ENCODE measurements around the gene EED.

Gene EED

DNA sequence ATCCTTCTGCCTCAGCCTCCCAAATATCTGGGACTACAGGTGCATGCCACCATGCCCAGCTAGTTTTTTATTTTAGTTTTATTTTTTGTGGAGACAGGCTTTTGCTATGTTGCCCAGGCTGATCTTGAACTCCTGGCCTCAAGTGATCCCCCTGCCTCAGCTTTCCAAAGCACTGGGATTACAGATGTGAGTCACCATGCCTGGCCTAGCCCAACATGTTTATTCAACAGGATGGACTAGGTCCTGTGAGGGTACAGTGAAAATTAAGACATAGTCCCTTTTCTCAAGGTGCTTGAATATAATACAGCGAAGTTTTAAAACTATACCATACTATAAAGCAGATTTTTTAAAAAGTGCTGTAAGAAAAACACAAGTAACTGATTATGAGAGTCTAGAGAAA lies 45.2 kb upstream of the EED start:
- H3K4me3 ChIP-seq (replicated peaks; ENCODE audit: low read depth, low read length): no peak overlapping the region
- TF ChIP-seq, protein P1, sequence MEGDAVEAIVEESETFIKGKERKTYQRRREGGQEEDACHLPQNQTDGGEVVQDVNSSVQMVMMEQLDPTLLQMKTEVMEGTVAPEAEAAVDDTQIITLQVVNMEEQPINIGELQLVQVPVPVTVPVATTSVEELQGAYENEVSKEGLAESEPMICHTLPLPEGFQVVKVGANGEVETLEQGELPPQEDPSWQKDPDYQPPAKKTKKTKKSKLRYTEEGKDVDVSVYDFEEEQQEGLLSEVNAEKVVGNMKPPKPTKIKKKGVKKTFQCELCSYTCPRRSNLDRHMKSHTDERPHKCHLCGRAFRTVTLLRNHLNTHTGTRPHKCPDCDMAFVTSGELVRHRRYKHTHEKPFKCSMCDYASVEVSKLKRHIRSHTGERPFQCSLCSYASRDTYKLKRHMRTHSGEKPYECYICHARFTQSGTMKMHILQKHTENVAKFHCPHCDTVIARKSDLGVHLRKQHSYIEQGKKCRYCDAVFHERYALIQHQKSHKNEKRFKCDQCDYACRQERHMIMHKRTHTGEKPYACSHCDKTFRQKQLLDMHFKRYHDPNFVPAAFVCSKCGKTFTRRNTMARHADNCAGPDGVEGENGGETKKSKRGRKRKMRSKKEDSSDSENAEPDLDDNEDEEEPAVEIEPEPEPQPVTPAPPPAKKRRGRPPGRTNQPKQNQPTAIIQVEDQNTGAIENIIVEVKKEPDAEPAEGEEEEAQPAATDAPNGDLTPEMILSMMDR (IDR thresholded peaks at IDR 0.05; ENCODE audit: low read length, missing control alignments): no peak

GRCh38 chr11:86201371-86201884 lies 43.1 kb upstream of the EED start:
- DNase-seq (ENCODE audit: low read depth): peak; percentile 38
- TF ChIP-seq, protein P1 (IDR thresholded peaks at IDR 0.05; ENCODE audit: low read length, missing control alignments): no peak

More for the DNA sequence above, 45.2 kb upstream of the EED start:
- DNase-seq (ENCODE audit: low read depth): no peak

GRCh38 chr11:86202013-86202336 lies 42.6 kb upstream of the EED start:
- H3K4me3 ChIP-seq (replicated peaks; ENCODE audit: low read depth, low read length): peak overlapping the region; percentile 33
- TF ChIP-seq, protein P1 (IDR thresholded peaks at IDR 0.05; ENCODE audit: low read length, missing control alignments): no peak
- no peak for DNase-seq (ENCODE audit: low read depth)

More at GRCh38 chr11:86201371-86201884, 43.1 kb upstream of the EED start:
- no peak overlapping the region for H3K4me3 ChIP-seq (replicated peaks; ENCODE audit: low read depth, low read length)

GRCh38 chr11:86204356-86204755 lies 40.2 kb upstream of the EED start:
- DNase-seq (ENCODE audit: low read depth): no peak
- H3K4me3 ChIP-seq (replicated peaks; ENCODE audit: low read depth, low read length): no peak overlapping the region
- TF ChIP-seq, protein P1 (IDR thresholded peaks at IDR 0.05; ENCODE audit: low read length, missing control alignments): no peak

DNA sequence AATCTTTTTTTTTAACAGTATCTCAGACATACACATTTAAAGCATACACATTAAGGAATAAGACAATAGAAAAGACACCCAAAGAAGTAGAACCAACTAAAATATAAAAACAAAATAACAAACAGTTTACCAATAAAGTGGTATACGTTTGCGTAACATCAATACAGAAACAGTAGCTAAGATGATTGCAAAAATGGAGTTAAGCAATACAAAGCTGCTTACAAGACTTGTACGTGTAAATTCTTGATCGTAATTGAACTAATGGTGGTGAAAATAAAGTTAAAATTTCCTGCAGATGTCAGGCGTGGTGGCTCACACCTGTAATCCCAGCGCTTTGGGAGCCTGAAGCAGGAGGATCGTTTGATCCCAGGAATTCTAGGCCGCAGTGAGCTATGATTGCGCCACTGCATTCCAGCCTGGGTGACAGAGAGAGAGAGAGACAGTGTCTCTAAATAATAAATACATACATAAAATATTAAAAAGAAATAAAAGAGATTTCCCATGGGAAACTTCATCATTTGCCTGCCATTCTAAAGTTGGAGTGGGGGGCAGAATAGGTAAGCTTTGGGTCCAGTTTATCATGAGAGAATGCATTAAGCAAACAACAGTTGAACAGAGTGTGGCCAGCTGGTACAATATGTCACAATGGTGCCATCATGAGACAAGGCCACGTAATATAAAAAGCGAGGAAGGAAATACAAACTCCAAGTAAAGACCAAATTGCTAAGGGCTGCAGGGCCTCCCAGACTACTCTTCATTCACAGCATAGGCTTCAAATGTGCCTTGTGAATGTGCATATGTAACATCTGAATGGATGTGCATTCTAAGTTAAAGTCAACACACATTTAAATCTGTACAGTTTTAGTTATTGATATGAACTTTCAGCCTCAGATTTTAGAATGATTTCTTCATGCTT lies 38.9 kb upstream of the EED start:
- TF ChIP-seq, protein P1 (IDR thresholded peaks at IDR 0.05; ENCODE audit: low read length, missing control alignments): no peak
- DNase-seq (ENCODE audit: low read depth): no peak
- no peak overlapping the region for H3K4me3 ChIP-seq (replicated peaks; ENCODE audit: low read depth, low read length)

GRCh38 chr11:86206337-86206695 lies 38.2 kb upstream of the EED start:
- TF ChIP-seq, protein P1 (IDR thresholded peaks at IDR 0.05; ENCODE audit: low read length, missing control alignments): no peak
- H3K4me3 ChIP-seq (replicated peaks; ENCODE audit: low read depth, low read length): no peak overlapping the region
- no peak for DNase-seq (ENCODE audit: low read depth)
